AG04450 (cell line): Measurements from ENCODE around the gene ICAM4. TPM values are rescaled to one million over a fixed set of nuclear protein-coding genes. Genes with fewer than 3 reads are reported as not detected.

Experiments
- CTCF ChIA-PET: fragments of 300-600, 350-600 bp; formaldehyde crosslinking; extraction: SDS; loops from one replicate; lab custom pipeline; 2022; ENCODE audit warnings: antibody characterized with exemption, inconsistent platforms; lab: Charles Lee
- POLR2A ChIA-PET: fragments of 350-600 bp; formaldehyde crosslinking; extraction: SDS; loops from one replicate; lab custom pipeline; 2021; ENCODE audit warnings: antibody characterized with exemption, inconsistent platforms; lab: Yijun Ruan, JAX
- DNase-seq: peaks from one replicate; pipeline ENCODE4 v3.0.0-alpha.2; 2011; ENCODE audit warnings: low read depth, low spot score
- H3K27ac ChIP-seq: one replicate; pipeline ENCODE4 v1.5.1; 2012; ENCODE audit warnings: low read depth, low read length, control low read depth
- H3K27me3 ChIP-seq: one replicate; pipeline ENCODE4 v1.6.0; 2012; ENCODE audit warnings: low read length; ENCODE audit not compliant: control insufficient read depth, insufficient read depth
- H3K4me3 ChIP-seq: 2 replicates; pipeline ENCODE4 v1.5.1; 2011; ENCODE audit warnings: mild to moderate bottlenecking, low read depth, low read length, control low read depth
- H3K9me3 ChIP-seq: 2 replicates; pipeline ENCODE4 v1.5.1; 2012; ENCODE audit warnings: low read length; ENCODE audit not compliant: control insufficient read depth, insufficient read depth
- polyA plus RNA-seq: library from polyadenylated mRNA; depleted of rRNA; stranded (reverse); fragments of >200 nt; gene quantifications from 2 replicates; pipeline ENCODE4 v1.2.3, GENCODE V29; 2011
- TF ChIP-seq, protein P1 (sequence below): IDR thresholded peaks from 2 replicates; pipeline ENCODE4 v1.5.1; 2011; ENCODE audit warnings: low read depth, low read length, control low read depth, inconsistent platforms

ICAM4 gene
- polyA plus RNA-seq, 1 experiment, result 2.5 TPM

- Histone ChIP-seq H3K27me3 (no peaks in the 10 kb centered on the region), H3K27ac (no peak overlapping the region), H3K9me3 (no peaks in the 10 kb centered on the region; the same call in 1 of the 2 replicates), H3K4me3 (no peak overlapping the region)
- TF ChIP-seq, protein P1, sequence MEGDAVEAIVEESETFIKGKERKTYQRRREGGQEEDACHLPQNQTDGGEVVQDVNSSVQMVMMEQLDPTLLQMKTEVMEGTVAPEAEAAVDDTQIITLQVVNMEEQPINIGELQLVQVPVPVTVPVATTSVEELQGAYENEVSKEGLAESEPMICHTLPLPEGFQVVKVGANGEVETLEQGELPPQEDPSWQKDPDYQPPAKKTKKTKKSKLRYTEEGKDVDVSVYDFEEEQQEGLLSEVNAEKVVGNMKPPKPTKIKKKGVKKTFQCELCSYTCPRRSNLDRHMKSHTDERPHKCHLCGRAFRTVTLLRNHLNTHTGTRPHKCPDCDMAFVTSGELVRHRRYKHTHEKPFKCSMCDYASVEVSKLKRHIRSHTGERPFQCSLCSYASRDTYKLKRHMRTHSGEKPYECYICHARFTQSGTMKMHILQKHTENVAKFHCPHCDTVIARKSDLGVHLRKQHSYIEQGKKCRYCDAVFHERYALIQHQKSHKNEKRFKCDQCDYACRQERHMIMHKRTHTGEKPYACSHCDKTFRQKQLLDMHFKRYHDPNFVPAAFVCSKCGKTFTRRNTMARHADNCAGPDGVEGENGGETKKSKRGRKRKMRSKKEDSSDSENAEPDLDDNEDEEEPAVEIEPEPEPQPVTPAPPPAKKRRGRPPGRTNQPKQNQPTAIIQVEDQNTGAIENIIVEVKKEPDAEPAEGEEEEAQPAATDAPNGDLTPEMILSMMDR, result no peak
- DNase-seq, result no peak
- POLR2A ChIA-PET, result no interaction called here
- CTCF ChIA-PET, result no interaction called here
These were observed 34.7 kb downstream of the ICAM4 start for GRCh38 chr19:10321417-10321797.

DNA sequence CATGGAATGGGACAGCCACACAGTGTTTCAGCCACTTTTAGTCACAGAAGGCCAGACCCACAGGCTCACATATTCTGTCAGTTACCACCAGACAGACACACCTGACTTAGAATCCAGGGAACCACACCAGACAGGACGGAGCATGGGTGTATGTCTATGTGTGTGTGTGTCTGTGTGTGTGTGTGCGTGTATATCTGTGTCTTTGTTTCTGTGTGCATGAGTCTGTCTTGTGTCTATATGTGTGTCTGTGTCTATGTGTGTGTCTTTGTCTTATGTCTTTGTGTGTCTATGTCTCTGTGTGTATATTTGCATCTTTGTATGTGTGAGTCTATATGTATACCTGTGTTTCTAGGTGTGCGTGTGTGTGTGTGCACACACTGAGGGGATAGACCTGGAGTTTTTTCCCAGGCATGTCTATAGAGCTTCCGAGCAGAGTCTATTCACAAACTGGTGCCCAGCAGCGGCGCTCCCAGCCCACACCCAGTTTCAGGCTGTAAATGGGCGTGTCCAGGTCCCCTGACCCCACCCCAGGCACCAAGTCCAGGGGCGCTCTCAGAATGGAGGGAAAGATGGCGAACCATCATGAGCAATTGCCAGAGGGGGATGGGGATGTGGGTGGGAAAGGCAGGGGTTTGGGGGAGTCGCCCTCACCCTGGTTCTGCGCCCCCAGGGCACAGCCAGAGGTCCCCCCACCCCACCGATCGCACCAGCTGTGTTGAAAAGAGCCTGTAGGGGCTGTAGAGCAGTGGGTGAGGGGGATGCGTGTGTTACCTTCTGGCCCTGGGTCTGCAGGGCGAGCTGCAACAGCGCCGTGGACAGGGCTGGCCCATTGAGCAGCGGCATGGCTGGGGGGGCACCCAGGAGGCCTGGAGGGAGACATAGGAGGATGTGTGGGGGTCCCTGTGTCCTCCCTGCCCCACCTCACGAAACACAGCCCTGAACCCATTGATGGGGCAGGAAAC is 35.4 kb downstream of the ICAM4 start:
- ChIA-PET POLR2A (no interaction called here), CTCF (no interaction called here)
- Histone ChIP-seq H3K27ac (no peak overlapping the region), H3K4me3 (no peak overlapping the region), H3K9me3 (no peaks in the 10 kb centered on the region; the same call in 1 of the 2 replicates), H3K27me3 (no peaks in the 10 kb centered on the region)
- DNase-seq, result no peak
- TF ChIP-seq, protein P1, result no peak

GRCh38 chr19:10325732-10326131 is 39.0 kb downstream of the ICAM4 start:
- ChIA-PET CTCF (interaction anchor here (0.6 kb wide), 1 partner anchor 90 kb away, joined by 3 read pairs; no protein-coding TSS in a partner anchor), POLR2A (interaction anchor here (0.7 kb wide), 1 partner anchor 14 kb away, joined by 7 read pairs; no protein-coding TSS in a partner anchor)
- no peak for DNase-seq
- Histone ChIP-seq H3K27ac (no peak overlapping the region), H3K27me3 (no peaks in the 10 kb centered on the region), H3K4me3 (no peak overlapping the region), H3K9me3 (no peaks in the 10 kb centered on the region; the same call in 1 of the 2 replicates)
- TF ChIP-seq, protein P1, result no peak

- DNase-seq, result no peak
- Histone ChIP-seq H3K27me3 (no peaks in the 10 kb centered on the region), H3K27ac (no peak overlapping the region), H3K9me3 (no peaks in the 10 kb centered on the region; the same call in 1 of the 2 replicates), H3K4me3 (no peak overlapping the region)
- POLR2A ChIA-PET, result no interaction called here
- CTCF ChIA-PET, result interaction anchor here (0.8 kb wide), 1 partner anchor 58 kb away, joined by 3 read pairs; no protein-coding TSS in a partner anchor
- TF ChIP-seq, protein P1, result no peak
These were observed 41.0 kb downstream of the ICAM4 start for GRCh38 chr19:10327793-10328192.
